Testis (tissue), 3 donors: Measurements from ENCODE around the gene ZNF425. TPM values are rescaled to one million over a fixed set of nuclear protein-coding genes. Genes with fewer than 3 reads are reported as not detected.
"Not testable (repeated sequence)": the region's sequence is repeated elsewhere in the genome, so short reads cannot be mapped to it uniquely, and the experiment has no call there.

Experiments used
- DNase-seq: peaks from one replicate; pipeline ENCODE4 v3.0.0-alpha.2; 2019
- H3K27ac ChIP-seq, 2 donors: fragments of 200-600 bp; sonication (generic); one replicate each; pipeline ENCODE4 v1.5.1; 2019
- H3K27me3 ChIP-seq: fragments of 200-600 bp; sonication (generic); one replicate; pipeline ENCODE4 v1.5.1; 2019
- H3K36me3 ChIP-seq: fragments of 200-600 bp; sonication (generic); one replicate; pipeline ENCODE4 v1.5.1; 2017; ENCODE audit warnings: low read depth; ENCODE audit errors: missing control alignments
- H3K4me1 ChIP-seq: fragments of 200-600 bp; sonication (generic); one replicate; pipeline ENCODE4 v1.5.1; 2019
- H3K4me3 ChIP-seq, 2 donors: fragments of 200-600 bp; sonication (generic); one replicate each; pipeline ENCODE4 v1.5.1; 2017 to 2019
- H3K9me3 ChIP-seq: fragments of 200-600 bp; sonication (generic); one replicate; pipeline ENCODE4 v1.5.1; 2017
- CTCF ChIP-seq, 3 experiments: fragments of 450-650 bp in 2 of 3; fragments of 200-600 bp in 1 of 3; sonication (generic) in 1 of 3; IDR thresholded peaks; one replicate each; pipeline ENCODE4 v1.5.1; 2016 to 2019; ENCODE audit warnings: antibody characterized with exemption in 3 of 3, mild to moderate bottlenecking in 2 of 3, moderate library complexity in 1 of 3
- POLR2A ChIP-seq: fragments of 450-650 bp; IDR thresholded peaks from one replicate; pipeline ENCODE4 v1.6.1; 2017; ENCODE audit warnings: antibody characterized with exemption, mild to moderate bottlenecking, moderate library complexity
- WGBS, 2 donors: methylation state at CpG; one replicate each; pipeline ENCODE4 v1.1.5; 2018; 5-methylcytosine and 5-hydroxymethylcytosine counted together
- intact Hi-C: fragments of 100-400 bp; cut with DNase I; formaldehyde crosslinking; loops from one replicate; pipeline ENCODE4 v1.15.1; 2023; ENCODE audit warnings: low total_unique reads
- polyA plus RNA-seq: library from polyadenylated mRNA; stranded (reverse); fragments of 350-450 nt; fragmentation: Illumina TruSeq; extraction: RNeasy Lipid Tissue Mini Kit (QIAGEN cat#74804); gene quantifications from one replicate; pipeline ENCODE4 v1.2.3, GENCODE V29; 2014; ENCODE audit warnings: low read depth, low replicate concordance; ENCODE audit not compliant: insufficient read depth
- total RNA-seq, 2 donors: library from RNA; depleted of rRNA; stranded (reverse); fragments of >200 nt; gene quantifications; one replicate each; pipeline ENCODE4 v1.2.3, GENCODE V29; 2016

The ZNF425 gene
- total and polyA plus RNA-seq, 3 donors from 2014 or later: 3.0 to 4.3 (median 3.4) TPM

- WGBS, 2 donors: 62 to 64% methylated on average over 11 to 45 of the region's 46 CpGs
- Histone ChIP-seq H3K27me3 (no peaks in the 10 kb centered on the region), H3K36me3 (no peaks in the 10 kb centered on the region), H3K4me1 (no peaks in the 10 kb centered on the region), H3K9me3 (no peaks in the 10 kb centered on the region), H3K27ac (no peak overlapping the region), H3K4me3 (peak overlapping the region; percentile 54 to 62)
- peak; percentile 76 for DNase-seq
- TF ChIP-seq CTCF (IDR thresholded peaks at IDR 0.05) (peak in 2 of 3 experiments; percentile 16 to 41), POLR2A (no peak)
- intact Hi-C loops: no loop called here
These were observed 54.3 kb downstream of the ZNF425 start for GRCh38 chr7:149071641-149072437.

- Histone ChIP-seq H3K36me3 (no peaks in the 10 kb centered on the region), H3K9me3 (no peaks in the 10 kb centered on the region), H3K27ac (no peak overlapping the region), H3K4me3 (peak overlapping the region; percentile 54 to 62), H3K4me1 (peaks cover 1% of the 10 kb centered on the region), H3K27me3 (no peaks in the 10 kb centered on the region)
- DNase-seq: no peak
- intact Hi-C loops: no loop called here
- 72% methylated on average over 13 to 27 of the region's 29 CpGs for WGBS, 2 donors
- TF ChIP-seq CTCF (IDR thresholded peaks at IDR 0.05): no peak
- TF ChIP-seq POLR2A: no peak
These were observed 54.9 kb downstream of the ZNF425 start for GRCh38 chr7:149071182-149071635.

GRCh38 chr7:149070372-149071125 lies 55.6 kb downstream of the ZNF425 start:
- intact Hi-C loops: no loop called here
- DNase-seq: no peak
- Histone ChIP-seq H3K27me3 (no peaks in the 10 kb centered on the region), H3K4me3 (peak overlapping the region; percentile 54 to 62), H3K9me3 (no peaks in the 10 kb centered on the region), H3K27ac (no peak overlapping the region), H3K4me1 (peaks cover 4% of the 10 kb centered on the region), H3K36me3 (no peaks in the 10 kb centered on the region)
- WGBS, 2 donors: 76 to 79% methylated on average over 19 to 31 of the region's 31 CpGs
- TF ChIP-seq CTCF (IDR thresholded peaks at IDR 0.05) (no peak), POLR2A (no peak)

GRCh38 chr7:149067869-149068268 lies 58.3 kb downstream of the ZNF425 start:
- no peak for TF ChIP-seq POLR2A
- intact Hi-C loops: loop anchor here (5.0 kb wide), 1 partner anchor 61 kb away; no protein-coding TSS in a partner anchor
- DNase-seq: no peak
- 68 to 76% methylated on average over 4 of the region's 4 CpGs for WGBS, 2 donors
- no peaks in the 10 kb centered on the region for H3K27me3 ChIP-seq
- no peak overlapping the region for H3K4me3 ChIP-seq
- H3K9me3 ChIP-seq: no peaks in the 10 kb centered on the region
- H3K36me3 ChIP-seq: no peaks in the 10 kb centered on the region
- H3K4me1 ChIP-seq: peaks cover 4% of the 10 kb centered on the region
- no peak overlapping the region for H3K27ac ChIP-seq

- Histone ChIP-seq H3K27me3 (no peaks in the 10 kb centered on the region), H3K4me3 (no peak overlapping the region), H3K9me3 (no peaks in the 10 kb centered on the region), H3K36me3 (no peaks in the 10 kb centered on the region), H3K4me1 (peaks cover 4% of the 10 kb centered on the region), H3K27ac (no peak overlapping the region)
- no peak for DNase-seq
- TF ChIP-seq CTCF (IDR thresholded peaks at IDR 0.05) (no peak), POLR2A (no peak)
- intact Hi-C loops: no loop called here
These were observed 62.6 kb downstream of the ZNF425 start for GRCh38 chr7:149063476-149063875.

- H3K9me3 ChIP-seq, H3K36me3 ChIP-seq, H3K4me1 ChIP-seq, DNase-seq, intact Hi-C loops, H3K27me3 ChIP-seq, H3K4me3 ChIP-seq, H3K27ac ChIP-seq: not testable (repeated sequence)
- 81 to 89% methylated on average over 10 of the region's 10 CpGs for WGBS, 2 donors
These were observed 63.8 kb downstream of the ZNF425 start for GRCh38 chr7:149062217-149062899.
